ENCODE data around the gene ALDH1B1. TPM values are rescaled to one million over a fixed set of nuclear protein-coding genes. Genes with fewer than 3 reads are reported as not detected.

The ALDH1B1 gene
- total RNA-seq = 10 to 100 TPM in 1 of 2 experiments, 1 to 10 TPM in 1; 8.9 to 10.1 TPM

GRCh38 chr9:38392235-38393127 is at the start of gene ALDH1B1:
Gene ALDH1B1 (plus strand): TSS chr9:38392702. CDS start chr9:38395749, 3,047 bp downstream.
- Mint-ChIP-seq H3K4me1 (peaks cover 13% of the 10 kb centered on the region), H3K36me3 (peaks cover 17% of the 10 kb centered on the region), H3K4me3 (peak within 1 kb of the TSS; percentile 93), H3K9me3 (no peaks in the 10 kb centered on the region), H3K27ac (peak within 1 kb of the TSS; percentile 81), H3K27me3 (peaks cover 9% of the 10 kb centered on the region)
- ATAC-seq (ENCODE audit: low read depth) (peak; percentile 99), DNase-seq (peak; percentile 81)
- POLR2A ChIA-PET = no interaction called here

GRCh38 chr9:38343037-38343436 is 49.5 kb upstream of the ALDH1B1 start:
- H3K9me3 Mint-ChIP-seq = peaks cover 1% of the 10 kb centered on the region
- ATAC-seq (ENCODE audit: low read depth) (no peak), DNase-seq (no peak)
- peaks cover 10% of the 10 kb centered on the region for H3K27me3 Mint-ChIP-seq
- no peak overlapping the region for H3K4me3 Mint-ChIP-seq
- H3K36me3 Mint-ChIP-seq = no peaks in the 10 kb centered on the region
- POLR2A ChIA-PET = no interaction called here
- peaks cover 14% of the 10 kb centered on the region for H3K4me1 Mint-ChIP-seq
- no peak overlapping the region for H3K27ac Mint-ChIP-seq

GRCh38 chr9:38343552-38343951 is 49.0 kb upstream of the ALDH1B1 start:
- POLR2A ChIA-PET = no interaction called here
- ATAC-seq (ENCODE audit: low read depth) (no peak), DNase-seq (no peak)
- Mint-ChIP-seq H3K4me1 (peaks cover 14% of the 10 kb centered on the region), H3K36me3 (no peaks in the 10 kb centered on the region), H3K9me3 (peaks cover 1% of the 10 kb centered on the region), H3K27me3 (peaks cover 8% of the 10 kb centered on the region), H3K4me3 (no peak overlapping the region), H3K27ac (no peak overlapping the region)

- POLR2A ChIA-PET = no interaction called here
- no peak overlapping the region for H3K4me3 Mint-ChIP-seq
- H3K4me1 Mint-ChIP-seq = peaks cover 8% of the 10 kb centered on the region
- H3K27ac Mint-ChIP-seq = no peak overlapping the region
- H3K9me3 Mint-ChIP-seq = peaks cover 1% of the 10 kb centered on the region
- H3K36me3 Mint-ChIP-seq = no peaks in the 10 kb centered on the region
- H3K27me3 Mint-ChIP-seq = peaks cover 8% of the 10 kb centered on the region
- ATAC-seq (ENCODE audit: low read depth) (no peak), DNase-seq (no peak)
Observed at GRCh38 chr9:38344566-38345324, 47.8 kb upstream of the ALDH1B1 start.

- POLR2A ChIA-PET = no interaction called here
- DNase-seq (no peak), ATAC-seq (ENCODE audit: low read depth) (no peak)
- Mint-ChIP-seq H3K36me3 (no peaks in the 10 kb centered on the region), H3K27me3 (peaks cover 13% of the 10 kb centered on the region), H3K4me1 (peaks cover 8% of the 10 kb centered on the region), H3K27ac (no peak overlapping the region), H3K4me3 (no peak overlapping the region), H3K9me3 (peaks cover 1% of the 10 kb centered on the region)
Observed at GRCh38 chr9:38345851-38346755, 46.4 kb upstream of the ALDH1B1 start.

- no peak overlapping the region for H3K27ac Mint-ChIP-seq
Observed at GRCh38 chr9:38346811-38347210, 45.7 kb upstream of the ALDH1B1 start.

GRCh38 chr9:38347271-38347671 is 45.2 kb upstream of the ALDH1B1 start:
- Mint-ChIP-seq H3K27ac (no peak overlapping the region), H3K4me3 (no peak overlapping the region), H3K9me3 (peaks cover 1% of the 10 kb centered on the region), H3K4me1 (peaks cover 7% of the 10 kb centered on the region), H3K36me3 (no peaks in the 10 kb centered on the region), H3K27me3 (peaks cover 13% of the 10 kb centered on the region)
- no peak for DNase-seq
- no peak for ATAC-seq (ENCODE audit: low read depth)
- POLR2A ChIA-PET = no interaction called here

More at GRCh38 chr9:38346811-38347210, 45.7 kb upstream of the ALDH1B1 start:
- DNase-seq = no peak
- Mint-ChIP-seq H3K27me3 (peaks cover 13% of the 10 kb centered on the region), H3K9me3 (peaks cover 1% of the 10 kb centered on the region), H3K4me1 (peaks cover 8% of the 10 kb centered on the region), H3K36me3 (no peaks in the 10 kb centered on the region), H3K4me3 (no peak overlapping the region)
- POLR2A ChIA-PET = no interaction called here
- no peak for ATAC-seq (ENCODE audit: low read depth)

GRCh38 chr9:38347946-38348345 is 44.6 kb upstream of the ALDH1B1 start:
- POLR2A ChIA-PET = no interaction called here
- no peak overlapping the region for H3K4me3 Mint-ChIP-seq
- DNase-seq = no peak
- H3K4me1 Mint-ChIP-seq = peaks cover 1% of the 10 kb centered on the region
- no peaks in the 10 kb centered on the region for H3K9me3 Mint-ChIP-seq
- H3K27ac Mint-ChIP-seq = no peak overlapping the region
- ATAC-seq (ENCODE audit: low read depth) = no peak
- no peaks in the 10 kb centered on the region for H3K36me3 Mint-ChIP-seq
- peaks cover 13% of the 10 kb centered on the region for H3K27me3 Mint-ChIP-seq

- Mint-ChIP-seq H3K36me3 (no peaks in the 10 kb centered on the region), H3K4me3 (no peak overlapping the region), H3K9me3 (no peaks in the 10 kb centered on the region), H3K27me3 (peaks cover 13% of the 10 kb centered on the region), H3K27ac (no peak overlapping the region), H3K4me1 (no peaks in the 10 kb centered on the region)
- POLR2A ChIA-PET = no interaction called here
- no peak for DNase-seq
- ATAC-seq (ENCODE audit: low read depth) = no peak
Observed at GRCh38 chr9:38350529-38350928, 42.0 kb upstream of the ALDH1B1 start.

- DNase-seq (no peak), ATAC-seq (ENCODE audit: low read depth) (no peak)
- Mint-ChIP-seq H3K9me3 (no peaks in the 10 kb centered on the region), H3K4me1 (no peaks in the 10 kb centered on the region), H3K4me3 (no peak overlapping the region), H3K36me3 (no peaks in the 10 kb centered on the region), H3K27ac (no peak overlapping the region), H3K27me3 (peaks cover 13% of the 10 kb centered on the region)
- POLR2A ChIA-PET = no interaction called here
Observed at GRCh38 chr9:38352530-38353328, 39.8 kb upstream of the ALDH1B1 start.

- POLR2A ChIA-PET = no interaction called here
- peaks cover 2% of the 10 kb centered on the region for H3K27me3 Mint-ChIP-seq
- no peak for DNase-seq
- no peaks in the 10 kb centered on the region for H3K4me1 Mint-ChIP-seq
- no peaks in the 10 kb centered on the region for H3K9me3 Mint-ChIP-seq
- H3K4me3 Mint-ChIP-seq = no peak overlapping the region
- no peak for ATAC-seq (ENCODE audit: low read depth)
- H3K27ac Mint-ChIP-seq = no peak overlapping the region
- H3K36me3 Mint-ChIP-seq = no peaks in the 10 kb centered on the region
Observed at GRCh38 chr9:38355115-38355514, 37.4 kb upstream of the ALDH1B1 start.

GRCh38 chr9:38355517-38356120 is 36.9 kb upstream of the ALDH1B1 start:
- no peak for DNase-seq
- POLR2A ChIA-PET = no interaction called here
- H3K27ac Mint-ChIP-seq = no peak overlapping the region

More at GRCh38 chr9:38355517-38356120, 36.9 kb upstream of the ALDH1B1 start:
- H3K36me3 Mint-ChIP-seq = no peaks in the 10 kb centered on the region
- ATAC-seq (ENCODE audit: low read depth) = no peak
- no peaks in the 10 kb centered on the region for H3K4me1 Mint-ChIP-seq
- no peak overlapping the region for H3K4me3 Mint-ChIP-seq
- no peaks in the 10 kb centered on the region for H3K27me3 Mint-ChIP-seq
- H3K9me3 Mint-ChIP-seq = no peaks in the 10 kb centered on the region

Measured in activated naive CD8-positive, alpha-beta T cell treated with anti-CD3 and anti-CD28 coated beads, Interleukin-2, amount 10 ng/mL, durations not matched to agents 7 days and 5 days (primary cell).